ENCODE measurements around the gene ZNF511. TPM values are rescaled to one million over a fixed set of nuclear protein-coding genes. Genes with fewer than 3 reads are reported as not detected.

Gene ZNF511
- polyA plus RNA-seq, 1 donor from 2014 or later = 17.6 TPM

DNA sequence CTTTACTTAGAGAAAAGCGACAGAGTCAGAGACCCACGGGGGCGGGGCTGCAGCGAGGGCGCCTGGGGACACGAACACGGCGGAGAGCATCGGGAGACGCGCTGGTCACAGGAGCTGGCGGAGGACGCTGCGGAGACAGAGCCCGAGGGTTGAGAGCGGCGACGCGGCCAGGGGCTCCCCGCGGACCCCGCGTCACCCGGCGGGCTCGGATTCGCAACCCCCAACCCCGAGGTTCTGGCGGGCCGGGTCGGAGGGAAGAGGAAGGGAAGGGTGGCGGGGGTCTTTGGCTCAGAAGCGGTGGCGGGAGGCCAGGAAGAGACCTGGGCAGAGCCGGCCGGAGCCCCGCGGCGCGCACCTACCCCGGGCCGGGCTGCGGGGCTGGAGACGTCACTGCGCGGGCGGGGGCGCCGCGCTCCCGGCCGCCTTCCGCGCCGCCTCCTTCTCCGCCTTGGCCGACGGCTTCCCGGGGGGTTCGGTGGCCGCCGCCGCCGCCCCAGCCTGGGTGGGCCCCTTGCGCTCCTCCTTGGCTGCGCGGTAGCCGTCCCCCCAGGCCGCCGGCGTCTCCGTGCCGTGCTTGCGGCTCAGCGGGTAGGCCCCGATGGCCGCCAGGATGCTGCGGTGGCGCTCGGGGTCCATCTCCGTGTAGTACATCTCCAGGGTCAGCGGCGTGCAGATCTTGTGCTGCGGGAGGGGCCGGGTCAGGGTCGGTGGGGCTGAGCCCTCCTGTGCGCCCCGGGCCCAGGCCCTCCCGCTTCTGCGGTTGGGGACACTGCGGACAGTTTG, 16.9 kb downstream of the ZNF511 start:
- Histone ChIP-seq H3K9ac (ENCODE audit: low read length) (peak overlapping the region; percentile 36), H3F3A (ENCODE audit: insufficient read depth, low read length, poor library complexity, severe bottlenecking) (no peaks in the 10 kb centered on the region), H2AFZ (ENCODE audit: low read depth, low read length) (no peak overlapping the region), H3K4me3 (ENCODE audit: low read length) (peak overlapping the region; percentile 58), H3K9me3 (ENCODE audit: low read length) (no peaks in the 10 kb centered on the region), H3K27me3 (ENCODE audit: insufficient read depth, low read depth, low read length) (peaks cover 25% of the 10 kb centered on the region), H3K9me2 (ENCODE audit: insufficient read depth, low read length) (no peaks in the 10 kb centered on the region), H3K4me2 (ENCODE audit: low read length) (no peak overlapping the region), H4K20me1 (ENCODE audit: insufficient read depth) (no peaks in the 10 kb centered on the region), H3K79me2 (replicated peaks; ENCODE audit: insufficient read depth, low read length) (no peaks in the 10 kb centered on the region), H3K27ac (ENCODE audit: low read length) (no peak overlapping the region), H3K36me3 (ENCODE audit: insufficient read depth, low read length) (no peaks in the 10 kb centered on the region)
- TF ChIP-seq EZH2 (IDR thresholded peaks at IDR 0.05; ENCODE audit: borderline replicate concordance, insufficient read depth, low read length, poor library complexity, severe bottlenecking) (no peak), MXI1 (conservative IDR thresholded peaks at IDR 0.05; ENCODE audit: poor library complexity, severe bottlenecking) (no peak), SMC3 (conservative IDR thresholded peaks at IDR 0.05; ENCODE audit: poor library complexity) (no peak), EP300 (conservative IDR thresholded peaks at IDR 0.05; ENCODE audit: poor library complexity, severe bottlenecking) (no peak), RAD21 (conservative IDR thresholded peaks at IDR 0.05) (no peak), POLR2AphosphoS5 (IDR thresholded peaks at IDR 0.05) (no peak), TAF1 (IDR thresholded peaks at IDR 0.05; ENCODE audit: low read depth) (no peak)
- TF ChIP-seq, protein P1, sequence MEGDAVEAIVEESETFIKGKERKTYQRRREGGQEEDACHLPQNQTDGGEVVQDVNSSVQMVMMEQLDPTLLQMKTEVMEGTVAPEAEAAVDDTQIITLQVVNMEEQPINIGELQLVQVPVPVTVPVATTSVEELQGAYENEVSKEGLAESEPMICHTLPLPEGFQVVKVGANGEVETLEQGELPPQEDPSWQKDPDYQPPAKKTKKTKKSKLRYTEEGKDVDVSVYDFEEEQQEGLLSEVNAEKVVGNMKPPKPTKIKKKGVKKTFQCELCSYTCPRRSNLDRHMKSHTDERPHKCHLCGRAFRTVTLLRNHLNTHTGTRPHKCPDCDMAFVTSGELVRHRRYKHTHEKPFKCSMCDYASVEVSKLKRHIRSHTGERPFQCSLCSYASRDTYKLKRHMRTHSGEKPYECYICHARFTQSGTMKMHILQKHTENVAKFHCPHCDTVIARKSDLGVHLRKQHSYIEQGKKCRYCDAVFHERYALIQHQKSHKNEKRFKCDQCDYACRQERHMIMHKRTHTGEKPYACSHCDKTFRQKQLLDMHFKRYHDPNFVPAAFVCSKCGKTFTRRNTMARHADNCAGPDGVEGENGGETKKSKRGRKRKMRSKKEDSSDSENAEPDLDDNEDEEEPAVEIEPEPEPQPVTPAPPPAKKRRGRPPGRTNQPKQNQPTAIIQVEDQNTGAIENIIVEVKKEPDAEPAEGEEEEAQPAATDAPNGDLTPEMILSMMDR (IDR thresholded peaks at IDR 0.05; ENCODE audit: poor library complexity, severe bottlenecking) = no peak
- TF ChIP-seq, protein P2, sequence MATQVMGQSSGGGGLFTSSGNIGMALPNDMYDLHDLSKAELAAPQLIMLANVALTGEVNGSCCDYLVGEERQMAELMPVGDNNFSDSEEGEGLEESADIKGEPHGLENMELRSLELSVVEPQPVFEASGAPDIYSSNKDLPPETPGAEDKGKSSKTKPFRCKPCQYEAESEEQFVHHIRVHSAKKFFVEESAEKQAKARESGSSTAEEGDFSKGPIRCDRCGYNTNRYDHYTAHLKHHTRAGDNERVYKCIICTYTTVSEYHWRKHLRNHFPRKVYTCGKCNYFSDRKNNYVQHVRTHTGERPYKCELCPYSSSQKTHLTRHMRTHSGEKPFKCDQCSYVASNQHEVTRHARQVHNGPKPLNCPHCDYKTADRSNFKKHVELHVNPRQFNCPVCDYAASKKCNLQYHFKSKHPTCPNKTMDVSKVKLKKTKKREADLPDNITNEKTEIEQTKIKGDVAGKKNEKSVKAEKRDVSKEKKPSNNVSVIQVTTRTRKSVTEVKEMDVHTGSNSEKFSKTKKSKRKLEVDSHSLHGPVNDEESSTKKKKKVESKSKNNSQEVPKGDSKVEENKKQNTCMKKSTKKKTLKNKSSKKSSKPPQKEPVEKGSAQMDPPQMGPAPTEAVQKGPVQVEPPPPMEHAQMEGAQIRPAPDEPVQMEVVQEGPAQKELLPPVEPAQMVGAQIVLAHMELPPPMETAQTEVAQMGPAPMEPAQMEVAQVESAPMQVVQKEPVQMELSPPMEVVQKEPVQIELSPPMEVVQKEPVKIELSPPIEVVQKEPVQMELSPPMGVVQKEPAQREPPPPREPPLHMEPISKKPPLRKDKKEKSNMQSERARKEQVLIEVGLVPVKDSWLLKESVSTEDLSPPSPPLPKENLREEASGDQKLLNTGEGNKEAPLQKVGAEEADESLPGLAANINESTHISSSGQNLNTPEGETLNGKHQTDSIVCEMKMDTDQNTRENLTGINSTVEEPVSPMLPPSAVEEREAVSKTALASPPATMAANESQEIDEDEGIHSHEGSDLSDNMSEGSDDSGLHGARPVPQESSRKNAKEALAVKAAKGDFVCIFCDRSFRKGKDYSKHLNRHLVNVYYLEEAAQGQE (IDR thresholded peaks at IDR 0.05; ENCODE audit: borderline replicate concordance) = no peak

DNA sequence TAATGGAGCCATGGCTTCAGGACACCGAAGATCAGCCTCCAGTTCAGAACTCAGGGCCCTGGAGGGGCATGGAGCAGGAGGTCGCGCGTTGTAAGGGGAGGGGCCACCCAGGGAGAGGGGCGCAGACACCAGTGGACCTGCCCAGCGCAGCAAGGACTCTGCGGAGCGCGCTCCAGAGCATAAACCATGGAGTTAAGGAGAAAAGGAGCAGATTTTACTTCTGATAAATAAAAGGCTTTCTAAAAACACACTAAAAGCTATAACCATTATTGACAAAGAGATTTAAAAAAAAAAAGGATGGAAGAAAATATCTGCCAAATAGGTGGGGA, 17.5 kb downstream of the ZNF511 start:
- TF ChIP-seq POLR2AphosphoS5 (IDR thresholded peaks at IDR 0.05) (no peak), SMC3 (conservative IDR thresholded peaks at IDR 0.05; ENCODE audit: poor library complexity) (no peak), RAD21 (conservative IDR thresholded peaks at IDR 0.05) (no peak), EZH2 (IDR thresholded peaks at IDR 0.05; ENCODE audit: borderline replicate concordance, insufficient read depth, low read length, poor library complexity, severe bottlenecking) (no peak), MXI1 (conservative IDR thresholded peaks at IDR 0.05; ENCODE audit: poor library complexity, severe bottlenecking) (no peak)
- TF ChIP-seq, protein P1 (IDR thresholded peaks at IDR 0.05; ENCODE audit: poor library complexity, severe bottlenecking) = no peak
- TF ChIP-seq, protein P2 (IDR thresholded peaks at IDR 0.05; ENCODE audit: borderline replicate concordance) = no peak
- no peak overlapping the region for H3K4me2 ChIP-seq (ENCODE audit: low read length)
- H4K20me1 ChIP-seq (ENCODE audit: insufficient read depth) = no peaks in the 10 kb centered on the region
- H3K27ac ChIP-seq (ENCODE audit: low read length) = no peak overlapping the region
- H3K27me3 ChIP-seq (ENCODE audit: insufficient read depth, low read depth, low read length) = peaks cover 25% of the 10 kb centered on the region
- H3K9me3 ChIP-seq (ENCODE audit: low read length) = no peaks in the 10 kb centered on the region
- no peaks in the 10 kb centered on the region for H3K79me2 ChIP-seq (replicated peaks; ENCODE audit: insufficient read depth, low read length)
- peak overlapping the region; percentile 36 for H3K9ac ChIP-seq (ENCODE audit: low read length)
- H3K36me3 ChIP-seq (ENCODE audit: insufficient read depth, low read length) = no peaks in the 10 kb centered on the region
- H2AFZ ChIP-seq (ENCODE audit: low read depth, low read length) = no peak overlapping the region
- H3F3A ChIP-seq (ENCODE audit: insufficient read depth, low read length, poor library complexity, severe bottlenecking) = no peaks in the 10 kb centered on the region
- no peaks in the 10 kb centered on the region for H3K9me2 ChIP-seq (ENCODE audit: insufficient read depth, low read length)
- peak overlapping the region; percentile 58 for H3K4me3 ChIP-seq (ENCODE audit: low read length)

Measured in neural cell (in vitro differentiated cells).